ENCODE data around the gene ZNF211.

The ZNF211 gene

GRCh38 chr19:57632987-57633831, at the start of gene ZNF211:
TSS of gene ZNF211 (plus strand) at chr19:57633168. CDS start at chr19:57633347, 179 bp downstream.
- DNase-seq = peak; percentile 97

- DNase-seq = peak; percentile 85
Observed at GRCh38 chr19:57583521-57584416, 49.2 kb upstream of the ZNF211 start, which contains the start of gene ZIK1. TSS of gene ZIK1 (plus strand) at chr19:57584145. CDS start at chr19:57584357, 212 bp downstream.

- no peak for DNase-seq
Observed at GRCh38 chr19:57587529-57587928, 45.4 kb upstream of the ZNF211 start.

GRCh38 chr19:57599377-57599760, 33.6 kb upstream of the ZNF211 start:
- no peak for DNase-seq

GRCh38 chr19:57599761-57600383, 33.1 kb upstream of the ZNF211 start, which contains the start of gene ZNF530:
TSS of gene ZNF530 (plus strand) at chr19:57599885. CDS start at chr19:57604346, 4,461 bp downstream.
- DNase-seq = peak; percentile 95

- no peak for DNase-seq
Observed at GRCh38 chr19:57606931-57607330, 26.0 kb upstream of the ZNF211 start.

GRCh38 chr19:57611113-57611512, 21.9 kb upstream of the ZNF211 start:
- DNase-seq = no peak

GRCh38 chr19:57613941-57614743, 18.8 kb upstream of the ZNF211 start, which contains the start of gene ZNF134:
TSS of gene ZNF134 (plus strand) at chr19:57614242. CDS start at chr19:57619469, 5,227 bp downstream.
- peak; percentile 96 for DNase-seq

GRCh38 chr19:57615346-57615745, 17.6 kb upstream of the ZNF211 start:
- DNase-seq = peak; percentile 36

- DNase-seq = peak; percentile 22
Observed at GRCh38 chr19:57620673-57621348, 12.2 kb upstream of the ZNF211 start.

- no peak for DNase-seq
Observed at GRCh38 chr19:57623091-57623490, 9.9 kb upstream of the ZNF211 start.

- DNase-seq = no peak
Observed at GRCh38 chr19:57633832-57634131, 814 bp downstream of the ZNF211 start.

- no peak for DNase-seq
Observed at GRCh38 chr19:57637379-57637778, 4.4 kb downstream of the ZNF211 start.

- no peak for DNase-seq
Observed at GRCh38 chr19:57641715-57642234, 8.8 kb downstream of the ZNF211 start.

GRCh38 chr19:57642396-57643046, 9.6 kb downstream of the ZNF211 start:
- no peak for DNase-seq

- DNase-seq = no peak
Observed at GRCh38 chr19:57643734-57644133, 10.8 kb downstream of the ZNF211 start.

- DNase-seq = no peak
Observed at GRCh38 chr19:57648331-57649003, 15.5 kb downstream of the ZNF211 start.

- DNase-seq = no peak
Observed at GRCh38 chr19:57651654-57651996, 18.7 kb downstream of the ZNF211 start.

- no peak for DNase-seq
Observed at GRCh38 chr19:57653689-57654088, 20.7 kb downstream of the ZNF211 start.

- no peak for DNase-seq
Observed at GRCh38 chr19:57655443-57655842, 22.5 kb downstream of the ZNF211 start.
